Loucy (cell line): ENCODE measurements around the gene ALK.

Experiments used
- H2AFZ ChIP-seq: fragments of 200-600 bp; sonication (generic); 2 replicates; pipeline ENCODE4 v1.6.0; 2016; ENCODE audit warnings: antibody characterized with exemption, mild to moderate bottlenecking, low read length, moderate library complexity
- H3F3A ChIP-seq: fragments of 200-600 bp; 2 replicates; pipeline ENCODE4 v1.6.0; 2016; ENCODE audit warnings: antibody characterized with exemption, low read depth, mild to moderate bottlenecking
- H3K27me3 ChIP-seq: fragments of 200-600 bp; sonication (generic); 2 replicates; pipeline ENCODE4 v1.6.1; 2014; ENCODE audit warnings: low read length, mild to moderate bottlenecking; ENCODE audit not compliant: insufficient read depth, poor library complexity, severe bottlenecking
- H3K36me3 ChIP-seq: fragments of 200-600 bp; sonication (generic); 2 replicates; pipeline ENCODE4 v1.6.1; 2016; ENCODE audit warnings: low read length; ENCODE audit not compliant: insufficient read depth
- H3K4me1 ChIP-seq: fragments of 200-600 bp; sonication (generic); 2 replicates; pipeline ENCODE4 v1.5.1; 2014; ENCODE audit warnings: low read length, mild to moderate bottlenecking; ENCODE audit not compliant: insufficient read depth, poor library complexity, severe bottlenecking
- H3K4me2 ChIP-seq: fragments of 200-600 bp; sonication (generic); 2 replicates; pipeline ENCODE4 v1.6.0; 2014; ENCODE audit warnings: antibody characterized with exemption, low read length, low read depth, mild to moderate bottlenecking; ENCODE audit not compliant: poor library complexity, severe bottlenecking
- H3K4me3 ChIP-seq: fragments of 200-600 bp; sonication (generic); 2 replicates; pipeline ENCODE4 v1.5.1; 2014; ENCODE audit warnings: low read length, mild to moderate bottlenecking, mixed read lengths; ENCODE audit not compliant: poor library complexity, severe bottlenecking
- H3K79me2 ChIP-seq: fragments of 200-600 bp; sonication (generic); 2 replicates; pipeline ENCODE4 v1.6.1; 2014; ENCODE audit warnings: low read length; ENCODE audit not compliant: insufficient read depth
- H3K9ac ChIP-seq: fragments of 200-600 bp; sonication (generic); 2 replicates; pipeline ENCODE4 v1.6.0; 2014; ENCODE audit warnings: mild to moderate bottlenecking, low read depth, low read length, moderate library complexity; ENCODE audit not compliant: poor library complexity, severe bottlenecking
- H3K9me2 ChIP-seq: fragments of 200-600 bp; sonication (generic); replicated peaks from 2 replicates; pipeline ENCODE4 v1.6.1; 2016; ENCODE audit warnings: low read depth, low read length, mixed read lengths
- H3K9me3 ChIP-seq: fragments of 200-600 bp; sonication (generic); 2 replicates; pipeline ENCODE4 v1.6.1; 2014; ENCODE audit warnings: mild to moderate bottlenecking, antibody characterized with exemption, low read length, low read depth; ENCODE audit not compliant: insufficient read depth
- H4K20me1 ChIP-seq: fragments of 200-600 bp; sonication (generic); 2 replicates; pipeline ENCODE4 v1.6.0; 2014; ENCODE audit warnings: antibody characterized with exemption, low read length, mild to moderate bottlenecking; ENCODE audit not compliant: insufficient read depth, poor library complexity, severe bottlenecking
- EZH2phosphoT487 ChIP-seq: fragments of 200-600 bp; IDR thresholded peaks from 2 replicates; pipeline ENCODE4 v1.6.1; 2018; ENCODE audit warnings: antibody characterized with exemption, mild to moderate bottlenecking, moderate library complexity, borderline replicate concordance
- TF ChIP-seq, protein P1 (sequence below): fragments of 200-600 bp; sonication (generic); conservative IDR thresholded peaks from 2 replicates; pipeline ENCODE4 v1.5.1; 2014; ENCODE audit warnings: mild to moderate bottlenecking, antibody characterized with exemption, low read length

ALK gene

DNA sequence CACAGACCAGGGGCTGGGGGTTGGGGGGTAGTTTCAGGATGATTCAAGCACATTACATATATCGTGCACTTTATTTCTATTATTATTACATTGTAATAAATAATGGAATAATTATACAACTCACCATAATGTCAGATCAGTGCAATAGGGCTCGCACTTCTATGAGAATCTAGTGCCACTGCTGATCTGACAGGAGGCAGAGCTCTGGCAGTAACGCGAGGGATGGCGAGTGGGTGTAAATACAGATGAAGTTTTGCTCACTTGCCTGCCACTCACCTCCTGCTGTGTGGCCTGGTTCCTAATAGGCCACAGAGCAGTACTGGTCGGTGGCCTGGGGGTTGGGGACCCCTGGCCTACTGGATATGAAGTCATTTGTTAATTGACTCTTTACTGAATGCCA lies 615.6 kb downstream of the ALK start:
- no peaks in the 10 kb centered on the region for H3K79me2 ChIP-seq
- TF ChIP-seq EZH2phosphoT487, result no peak
- TF ChIP-seq, protein P1, sequence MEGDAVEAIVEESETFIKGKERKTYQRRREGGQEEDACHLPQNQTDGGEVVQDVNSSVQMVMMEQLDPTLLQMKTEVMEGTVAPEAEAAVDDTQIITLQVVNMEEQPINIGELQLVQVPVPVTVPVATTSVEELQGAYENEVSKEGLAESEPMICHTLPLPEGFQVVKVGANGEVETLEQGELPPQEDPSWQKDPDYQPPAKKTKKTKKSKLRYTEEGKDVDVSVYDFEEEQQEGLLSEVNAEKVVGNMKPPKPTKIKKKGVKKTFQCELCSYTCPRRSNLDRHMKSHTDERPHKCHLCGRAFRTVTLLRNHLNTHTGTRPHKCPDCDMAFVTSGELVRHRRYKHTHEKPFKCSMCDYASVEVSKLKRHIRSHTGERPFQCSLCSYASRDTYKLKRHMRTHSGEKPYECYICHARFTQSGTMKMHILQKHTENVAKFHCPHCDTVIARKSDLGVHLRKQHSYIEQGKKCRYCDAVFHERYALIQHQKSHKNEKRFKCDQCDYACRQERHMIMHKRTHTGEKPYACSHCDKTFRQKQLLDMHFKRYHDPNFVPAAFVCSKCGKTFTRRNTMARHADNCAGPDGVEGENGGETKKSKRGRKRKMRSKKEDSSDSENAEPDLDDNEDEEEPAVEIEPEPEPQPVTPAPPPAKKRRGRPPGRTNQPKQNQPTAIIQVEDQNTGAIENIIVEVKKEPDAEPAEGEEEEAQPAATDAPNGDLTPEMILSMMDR, result no peak
- H3F3A ChIP-seq, result no peaks in the 10 kb centered on the region
- no peak overlapping the region for H3K4me3 ChIP-seq
- H3K9me3 ChIP-seq, result no peaks in the 10 kb centered on the region
- no peak overlapping the region for H3K4me2 ChIP-seq
- H3K9me2 ChIP-seq, result no peaks in the 10 kb centered on the region
- no peak overlapping the region for H3K9ac ChIP-seq
- no peak overlapping the region for H2AFZ ChIP-seq
- no peaks in the 10 kb centered on the region for H3K4me1 ChIP-seq
- H4K20me1 ChIP-seq, result no peaks in the 10 kb centered on the region
- H3K36me3 ChIP-seq, result no peaks in the 10 kb centered on the region
- no peaks in the 10 kb centered on the region for H3K27me3 ChIP-seq

DNA sequence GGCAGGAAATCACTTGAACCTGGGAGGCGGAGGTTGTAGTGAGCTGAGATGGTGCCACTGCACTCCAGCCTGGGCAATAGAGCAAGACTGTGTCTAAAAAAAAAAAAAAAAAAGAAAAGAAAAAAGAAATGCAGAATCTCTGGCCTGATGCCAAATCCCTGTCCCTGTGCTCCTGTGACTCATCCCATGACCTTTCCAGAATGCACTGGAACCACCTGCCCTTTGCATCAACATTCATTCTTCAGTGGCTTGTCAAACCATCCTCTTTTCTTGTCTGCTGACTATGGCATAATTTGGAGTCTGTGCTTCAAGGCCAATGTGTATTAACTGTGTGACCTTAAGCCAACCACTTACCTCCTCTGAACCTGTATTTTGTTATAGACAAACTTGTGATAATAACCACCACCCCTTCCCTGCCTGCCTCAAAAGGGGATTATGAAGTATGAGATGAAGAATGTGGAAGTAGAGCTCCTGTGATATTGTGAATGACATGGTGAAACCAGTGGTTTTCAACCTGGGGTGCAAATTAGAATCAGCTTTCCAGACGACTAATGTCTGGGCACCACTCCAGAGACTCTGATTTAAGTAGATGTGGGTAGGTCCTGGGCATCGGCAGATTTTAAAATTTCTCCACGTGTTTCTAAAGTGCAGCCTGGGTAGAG lies 616.9 kb downstream of the ALK start:
- H3F3A ChIP-seq, result no peaks in the 10 kb centered on the region
- no peaks in the 10 kb centered on the region for H3K9me3 ChIP-seq
- H3K9me2 ChIP-seq, result no peaks in the 10 kb centered on the region
- H3K4me1 ChIP-seq, result no peaks in the 10 kb centered on the region
- no peak for TF ChIP-seq EZH2phosphoT487
- TF ChIP-seq, protein P1, result no peak
- no peak overlapping the region for H3K4me2 ChIP-seq
- peaks cover 3% of the 10 kb centered on the region for H3K27me3 ChIP-seq
- no peak overlapping the region for H3K9ac ChIP-seq
- H4K20me1 ChIP-seq, result no peaks in the 10 kb centered on the region
- H3K36me3 ChIP-seq, result no peaks in the 10 kb centered on the region
- no peak overlapping the region for H3K4me3 ChIP-seq
- H3K79me2 ChIP-seq, result no peaks in the 10 kb centered on the region
- no peak overlapping the region for H2AFZ ChIP-seq

DNA sequence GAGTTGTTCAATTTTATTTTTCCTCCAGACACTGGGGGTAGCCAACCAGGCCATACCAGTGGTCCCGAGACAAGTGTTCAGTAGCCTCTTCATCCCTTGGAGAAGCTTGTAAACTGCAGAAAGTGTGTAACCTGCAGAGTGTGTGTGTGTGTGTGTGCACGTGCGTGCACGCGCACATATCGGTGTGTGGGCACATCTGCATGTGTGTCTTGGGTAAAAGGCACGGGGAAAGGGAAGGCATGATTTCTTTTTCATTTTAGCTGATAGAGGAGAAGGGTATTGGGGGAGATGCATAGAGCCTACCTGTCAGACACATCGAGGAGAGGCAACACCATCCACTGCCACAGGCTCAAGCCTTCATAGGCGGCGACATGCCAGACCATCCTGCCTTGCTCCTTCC lies 624.8 kb downstream of the ALK start:
- no peaks in the 10 kb centered on the region for H4K20me1 ChIP-seq
- H3K9me2 ChIP-seq, result no peaks in the 10 kb centered on the region
- no peak overlapping the region for H3K9ac ChIP-seq
- no peaks in the 10 kb centered on the region for H3K4me1 ChIP-seq
- H3K36me3 ChIP-seq, result no peaks in the 10 kb centered on the region
- TF ChIP-seq EZH2phosphoT487, result no peak
- TF ChIP-seq, protein P1, result no peak
- H2AFZ ChIP-seq, result no peak overlapping the region
- no peaks in the 10 kb centered on the region for H3K79me2 ChIP-seq
- H3K27me3 ChIP-seq, result peaks cover 9% of the 10 kb centered on the region
- H3F3A ChIP-seq, result no peaks in the 10 kb centered on the region
- H3K9me3 ChIP-seq, result no peaks in the 10 kb centered on the region
- no peak overlapping the region for H3K4me2 ChIP-seq
- H3K4me3 ChIP-seq, result no peak overlapping the region
